Ascending aorta (tissue), 2 donors: ENCODE results near the gene FHIT. TPM values are rescaled to one million over a fixed set of nuclear protein-coding genes. Genes with fewer than 3 reads are reported as not detected.

Source experiments
- DNase-seq, 2 donors: peaks; one replicate each; pipeline ENCODE4 v3.0.0-alpha.2; 2019; ENCODE audit warnings: low spot score in 2 of 2
- H3K27ac ChIP-seq, 2 donors: fragments of 200-600 bp; sonication (generic); one replicate each; pipeline ENCODE4 v1.5.1; 2016 to 2017; ENCODE audit warnings: mild to moderate bottlenecking in 1 of 2
- H3K27me3 ChIP-seq: fragments of 200-600 bp; sonication (generic); one replicate; pipeline ENCODE4 v1.5.1; 2017
- H3K36me3 ChIP-seq, 2 donors: fragments of 200-600 bp; sonication (generic); one replicate each; pipeline ENCODE4 v1.5.1; 2016
- H3K4me1 ChIP-seq, 2 donors: fragments of 200-600 bp; sonication (generic); one replicate each; pipeline ENCODE4 v1.5.1; 2016 to 2017; ENCODE audit warnings: mild to moderate bottlenecking in 1 of 2
- H3K4me3 ChIP-seq, 2 donors: fragments of 200-600 bp; sonication (generic); one replicate each; pipeline ENCODE4 v1.5.1; 2016 to 2017; ENCODE audit warnings: mild to moderate bottlenecking in 1 of 2
- H3K9me3 ChIP-seq, 2 donors: fragments of 200-600 bp; sonication (generic); one replicate each; pipeline ENCODE4 v1.5.1; 2016
- CTCF ChIP-seq, 3 experiments: fragments of 200-600 bp in 2 of 3; fragments of 450-650 bp in 1 of 3; sonication (generic) in 2 of 3; IDR thresholded peaks; one replicate each; pipeline ENCODE4 v1.5.1; 2016 to 2019; ENCODE audit warnings: antibody characterized with exemption in 3 of 3, mild to moderate bottlenecking in 1 of 3, moderate library complexity in 1 of 3
- intact Hi-C: fragments of 100-400 bp; cut with DNase I; formaldehyde crosslinking; loops from one replicate; pipeline ENCODE4 v1.15.1; 2023
- total RNA-seq: library from RNA; depleted of rRNA; stranded (reverse); fragments of >200 nt; gene quantifications from one replicate; pipeline ENCODE4 v1.1.0, GENCODE V29; 2016

The FHIT gene
- total RNA-seq, 1 donor from 2014 or later, result 0.21 TPM

- Histone ChIP-seq H3K9me3 (no peaks in the 10 kb centered on the region), H3K27ac (no peak overlapping the region), H3K36me3 (no peaks in the 10 kb centered on the region), H3K27me3 (no peaks in the 10 kb centered on the region), H3K4me3 (no peak overlapping the region), H3K4me1 (no peaks in the 10 kb centered on the region)
- TF ChIP-seq CTCF (IDR thresholded peaks at IDR 0.05), result no peak
- no peak for DNase-seq
- intact Hi-C loops, result no loop called here
Observed at GRCh38 chr3:60160822-60161748, 1090.2 kb downstream of the FHIT start.

GRCh38 chr3:60160111-60160821 is 1091.0 kb downstream of the FHIT start:
- intact Hi-C loops, result no loop called here
- Histone ChIP-seq H3K27me3 (no peaks in the 10 kb centered on the region), H3K9me3 (no peaks in the 10 kb centered on the region), H3K27ac (no peak overlapping the region), H3K4me1 (no peaks in the 10 kb centered on the region), H3K4me3 (no peak overlapping the region), H3K36me3 (no peaks in the 10 kb centered on the region)
- no peak for DNase-seq
- TF ChIP-seq CTCF (IDR thresholded peaks at IDR 0.05), result no peak

- no peak for TF ChIP-seq CTCF (IDR thresholded peaks at IDR 0.05)
- H3K27me3 ChIP-seq, result no peaks in the 10 kb centered on the region
- no peaks in the 10 kb centered on the region for H3K9me3 ChIP-seq
- no peak overlapping the region for H3K4me3 ChIP-seq
- intact Hi-C loops, result no loop called here
- H3K4me1 ChIP-seq, result no peaks in the 10 kb centered on the region
- H3K36me3 ChIP-seq, result no peaks in the 10 kb centered on the region
- no peak for DNase-seq
- H3K27ac ChIP-seq, result no peak overlapping the region
Observed at GRCh38 chr3:60158035-60158434, 1093.2 kb downstream of the FHIT start.

DNA sequence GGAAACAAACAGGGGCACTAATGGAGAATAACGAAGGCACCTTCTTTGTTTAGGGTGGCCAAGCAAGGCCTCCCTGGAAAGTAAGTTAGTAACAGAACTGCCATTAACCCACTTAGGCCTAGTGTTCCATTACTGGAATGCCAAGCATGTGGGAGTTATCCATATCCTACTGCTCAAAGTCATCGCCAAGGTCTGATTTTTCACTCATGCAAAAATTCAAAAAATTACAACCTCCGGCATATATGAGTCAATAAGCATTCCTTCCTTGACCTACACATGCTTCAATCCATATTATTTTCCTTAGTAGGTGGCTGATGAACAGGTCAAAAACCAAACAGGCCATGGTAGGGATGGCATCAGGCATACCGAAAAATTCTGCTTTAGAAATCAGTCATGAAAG is 1097.2 kb downstream of the FHIT start:
- Histone ChIP-seq H3K4me1 (no peaks in the 10 kb centered on the region), H3K36me3 (no peaks in the 10 kb centered on the region), H3K9me3 (no peaks in the 10 kb centered on the region), H3K27ac (no peak overlapping the region), H3K27me3 (no peaks in the 10 kb centered on the region), H3K4me3 (no peak overlapping the region)
- no peak for DNase-seq
- intact Hi-C loops, result no loop called here
- no peak for TF ChIP-seq CTCF (IDR thresholded peaks at IDR 0.05)

- intact Hi-C loops, result no loop called here
- no peaks in the 10 kb centered on the region for H3K4me1 ChIP-seq
- H3K4me3 ChIP-seq, result no peak overlapping the region
- no peaks in the 10 kb centered on the region for H3K36me3 ChIP-seq
- no peaks in the 10 kb centered on the region for H3K9me3 ChIP-seq
- DNase-seq, result no peak
- H3K27me3 ChIP-seq, result no peaks in the 10 kb centered on the region
- no peak for TF ChIP-seq CTCF (IDR thresholded peaks at IDR 0.05)
- no peak overlapping the region for H3K27ac ChIP-seq
Observed at GRCh38 chr3:60153221-60153999, 1097.8 kb downstream of the FHIT start.
